IPS-18c (cell line): ENCODE data around the gene NAV2.

ENCODE experiments used
- H3K4me3 ChIP-seq: 2 replicates; pipeline ENCODE4 v1.7.0; 2013; ENCODE audit warnings: low read depth, mild to moderate bottlenecking, low read length, moderate library complexity; ENCODE audit not compliant: insufficient read depth
- H3K9me3 ChIP-seq: one replicate; pipeline ENCODE4 v1.6.1; 2013; ENCODE audit warnings: mild to moderate bottlenecking, low read length, moderate library complexity; ENCODE audit not compliant: control insufficient read depth, insufficient read depth

NAV2 gene

GRCh38 chr11:19702620-19703019 is 10.0 kb upstream of the NAV2 start:
- Histone ChIP-seq H3K9me3 (no peaks in the 10 kb centered on the region), H3K4me3 (no peak overlapping the region)

- H3K4me3 ChIP-seq: no peak overlapping the region
- H3K9me3 ChIP-seq: no peaks in the 10 kb centered on the region
These were observed 9.4 kb upstream of the NAV2 start for GRCh38 chr11:19703211-19703610.

DNA sequence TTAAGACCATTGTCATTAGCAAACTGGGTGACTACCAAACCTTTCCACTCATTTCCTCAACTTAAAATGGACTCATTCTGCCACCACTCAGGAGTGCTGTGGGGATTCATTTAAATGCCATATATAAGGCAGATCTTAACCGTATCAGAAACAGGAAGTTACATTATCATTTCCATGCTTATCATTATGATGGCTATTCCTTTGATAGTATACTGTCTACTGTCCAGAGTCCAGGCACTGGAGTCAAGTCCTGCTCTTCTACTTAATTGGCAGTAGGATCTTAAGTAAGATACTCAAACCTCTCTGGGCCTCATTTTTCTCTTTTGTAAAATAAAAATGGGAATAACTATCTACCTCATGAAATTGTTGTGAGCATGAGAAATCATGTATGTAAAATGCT is 8.4 kb upstream of the NAV2 start:
- H3K9me3 ChIP-seq: no peaks in the 10 kb centered on the region
- H3K4me3 ChIP-seq: no peak overlapping the region

GRCh38 chr11:19705936-19706335 is 6.7 kb upstream of the NAV2 start:
- Histone ChIP-seq H3K9me3 (no peaks in the 10 kb centered on the region), H3K4me3 (no peak overlapping the region)

DNA sequence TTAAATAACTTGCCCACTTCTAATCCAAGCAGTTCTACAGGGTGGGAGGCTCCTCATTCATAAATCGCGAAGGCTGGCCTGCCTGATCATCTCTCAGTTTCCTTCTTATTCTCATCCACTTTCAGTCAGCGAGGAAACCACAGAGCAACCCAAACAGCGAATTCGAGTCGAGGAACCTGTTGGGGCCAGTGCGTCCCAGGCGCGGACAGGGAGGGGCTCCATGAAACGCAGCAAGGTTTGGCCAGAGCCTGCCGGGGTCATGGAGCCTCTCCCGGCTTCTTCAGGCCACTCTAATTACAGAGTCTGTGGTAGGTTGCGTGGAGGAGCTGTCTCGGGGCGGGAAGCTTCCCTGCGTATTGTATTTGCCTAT is 741 bp upstream of the NAV2 start:
- H3K4me3 ChIP-seq: peak overlapping the region; percentile 51
- peaks cover 3% of the 10 kb centered on the region for H3K9me3 ChIP-seq

DNA sequence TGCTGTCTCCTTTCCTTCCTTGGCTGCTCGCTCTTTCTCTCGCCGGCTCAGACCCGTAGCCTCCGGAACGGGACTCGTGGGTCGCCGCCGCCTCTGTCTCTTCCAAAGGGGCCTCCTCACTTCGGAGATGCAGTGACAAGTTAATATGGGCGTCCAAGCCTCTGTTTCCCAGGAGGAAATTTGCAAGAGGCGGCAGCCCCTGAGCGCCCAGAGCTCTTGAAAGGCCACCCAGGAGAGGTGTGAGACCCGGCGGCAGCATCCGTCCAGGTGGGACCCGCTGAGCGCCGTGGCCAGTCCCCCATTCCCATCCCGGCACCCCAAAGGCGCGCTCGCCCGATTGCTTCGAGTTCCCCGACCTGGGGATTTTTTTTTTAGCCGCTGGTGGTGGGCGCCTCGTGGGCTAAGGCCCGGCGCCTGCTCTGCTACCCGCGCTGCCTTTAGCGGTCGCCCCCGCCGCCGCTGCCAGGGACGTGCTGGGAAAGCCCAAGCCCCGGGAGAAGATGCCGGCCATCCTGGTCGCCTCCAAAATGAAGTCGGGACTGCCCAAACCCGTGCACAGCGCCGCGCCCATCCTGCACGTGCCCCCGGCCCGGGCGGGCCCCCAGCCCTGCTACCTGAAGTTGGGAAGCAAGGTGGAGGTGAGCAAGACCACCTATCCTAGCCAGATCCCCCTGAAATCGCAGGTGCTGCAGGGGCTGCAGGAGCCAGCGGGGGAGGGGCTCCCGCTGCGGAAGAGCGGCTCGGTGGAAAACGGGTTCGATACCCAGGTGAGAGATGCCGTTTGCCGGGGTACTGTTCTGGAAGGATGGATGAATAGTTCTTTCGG is 772 bp downstream of the NAV2 start:
- H3K4me3 ChIP-seq: peak overlapping the region; percentile 56
- H3K9me3 ChIP-seq: peaks cover 6% of the 10 kb centered on the region

DNA sequence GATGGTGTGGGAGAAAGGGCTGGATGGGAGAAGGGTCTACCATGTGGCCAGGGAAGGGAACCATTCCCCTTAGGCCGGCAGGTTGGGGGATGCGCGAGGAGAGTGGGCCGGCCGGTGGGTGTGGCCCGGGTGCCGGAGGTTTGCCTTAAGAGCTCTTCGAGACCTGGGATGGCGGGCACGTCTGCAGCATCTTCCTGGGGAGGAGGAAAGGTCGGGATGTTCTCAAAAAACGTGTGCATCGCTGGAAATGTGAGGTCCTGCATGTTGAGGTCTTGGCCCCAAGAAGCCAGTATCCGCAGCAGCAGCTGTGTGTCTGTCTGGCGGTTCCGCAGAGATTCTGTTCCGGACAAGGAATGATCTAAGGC is 1.4 kb downstream of the NAV2 start:
- peak overlapping the region; percentile 56 for H3K4me3 ChIP-seq
- H3K9me3 ChIP-seq: peaks cover 6% of the 10 kb centered on the region

DNA sequence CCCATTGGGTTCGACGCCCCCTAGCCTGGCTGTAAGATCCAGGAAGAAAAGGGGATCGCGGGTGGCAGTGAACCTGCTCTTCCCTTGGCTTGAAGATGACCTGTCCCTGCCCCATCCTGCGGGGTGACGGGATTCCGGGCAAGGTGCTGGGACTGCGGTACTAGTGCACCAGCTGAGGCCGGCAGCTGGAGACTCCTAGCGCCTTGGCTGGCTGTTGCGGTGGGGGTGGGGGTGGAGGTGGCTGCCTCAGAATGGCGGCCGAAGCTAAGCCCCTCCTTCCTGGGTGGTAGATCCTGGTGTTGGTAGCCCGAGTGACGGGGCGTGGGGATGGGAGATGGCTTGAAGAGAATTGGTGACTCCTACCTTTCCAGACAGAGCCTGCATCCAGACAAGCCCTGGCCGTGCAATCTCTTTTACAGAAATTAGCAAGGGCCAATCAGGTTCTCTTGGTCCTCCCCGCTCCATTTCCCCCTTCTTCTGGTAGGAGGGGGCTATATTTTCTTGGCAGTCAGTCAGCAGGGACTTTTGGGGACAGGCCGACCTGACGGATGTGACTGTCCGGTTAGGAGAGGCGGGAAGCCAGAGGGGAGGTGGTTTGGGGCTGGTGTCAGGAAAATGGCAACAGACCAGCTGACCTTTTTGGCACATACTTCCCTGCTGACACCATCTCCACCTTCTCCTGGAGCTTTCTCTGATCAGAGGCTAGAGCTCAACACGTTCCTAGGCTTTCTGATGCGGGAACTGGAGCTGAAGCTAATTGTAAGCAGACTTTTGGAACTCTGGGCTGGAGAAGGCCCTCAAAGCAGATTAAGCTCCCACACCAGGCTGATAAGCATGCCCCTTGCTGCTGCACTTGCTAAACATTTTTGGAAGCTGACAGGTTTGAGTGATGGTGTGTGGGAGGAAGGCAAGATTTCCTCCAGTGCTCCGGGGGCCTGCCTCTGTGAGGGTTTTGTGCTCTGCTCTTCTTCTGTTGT is 2.0 kb downstream of the NAV2 start:
- Histone ChIP-seq H3K9me3 (peaks cover 6% of the 10 kb centered on the region), H3K4me3 (peak overlapping the region; percentile 56)

GRCh38 chr11:19715373-19715772 is 2.7 kb downstream of the NAV2 start:
- Histone ChIP-seq H3K9me3 (peaks cover 6% of the 10 kb centered on the region), H3K4me3 (no peak overlapping the region)

- Histone ChIP-seq H3K4me3 (no peak overlapping the region), H3K9me3 (peaks cover 2% of the 10 kb centered on the region)
These were observed 5.4 kb downstream of the NAV2 start for GRCh38 chr11:19718051-19718450.

DNA sequence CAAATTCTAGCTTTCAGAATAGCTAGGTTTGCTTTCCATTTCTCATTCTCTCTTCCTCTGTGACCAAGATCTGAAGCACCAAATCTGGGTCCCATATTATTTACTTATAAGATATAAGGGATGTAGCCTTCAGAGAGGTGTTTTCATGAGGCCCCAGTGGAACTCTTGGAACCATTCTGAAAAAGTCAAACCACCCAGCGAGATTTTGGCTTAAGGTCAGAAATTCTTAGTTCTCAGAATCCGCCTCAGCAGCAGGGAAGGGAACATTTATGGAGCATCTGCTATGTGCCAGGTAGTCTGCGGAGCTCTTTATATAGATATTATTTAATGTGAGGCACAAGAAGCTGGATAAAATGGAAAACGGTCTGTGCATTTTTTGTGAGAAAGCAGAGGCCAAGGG is 6.3 kb downstream of the NAV2 start:
- H3K4me3 ChIP-seq: no peak overlapping the region
- peaks cover 6% of the 10 kb centered on the region for H3K9me3 ChIP-seq

- Histone ChIP-seq H3K4me3 (no peak overlapping the region), H3K9me3 (peaks cover 6% of the 10 kb centered on the region)
These were observed 7.3 kb downstream of the NAV2 start for GRCh38 chr11:19719960-19720359.

- Histone ChIP-seq H3K9me3 (peaks cover 6% of the 10 kb centered on the region), H3K4me3 (no peak overlapping the region)
These were observed 8.5 kb downstream of the NAV2 start for GRCh38 chr11:19721176-19721575.

DNA sequence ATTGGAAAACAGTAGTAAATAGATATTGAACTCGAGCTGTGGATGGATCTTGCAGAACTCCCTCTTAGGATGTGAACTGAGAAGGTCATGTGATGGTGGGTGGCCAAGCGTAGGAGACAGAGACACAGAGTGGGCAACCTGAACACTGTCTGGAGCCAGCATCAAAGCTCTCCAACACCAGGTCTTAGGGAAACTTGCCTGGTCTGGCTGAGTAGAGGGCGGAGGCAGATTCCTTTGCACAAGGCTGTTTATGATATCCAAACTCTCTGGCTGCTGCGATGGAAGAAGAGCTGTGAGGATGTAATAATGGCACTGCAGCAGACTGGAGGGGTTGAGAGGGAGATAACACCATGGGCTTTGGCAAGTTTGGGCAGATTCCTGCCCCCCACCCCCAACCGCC is 10.1 kb downstream of the NAV2 start:
- H3K9me3 ChIP-seq: peaks cover 4% of the 10 kb centered on the region
- no peak overlapping the region for H3K4me3 ChIP-seq

DNA sequence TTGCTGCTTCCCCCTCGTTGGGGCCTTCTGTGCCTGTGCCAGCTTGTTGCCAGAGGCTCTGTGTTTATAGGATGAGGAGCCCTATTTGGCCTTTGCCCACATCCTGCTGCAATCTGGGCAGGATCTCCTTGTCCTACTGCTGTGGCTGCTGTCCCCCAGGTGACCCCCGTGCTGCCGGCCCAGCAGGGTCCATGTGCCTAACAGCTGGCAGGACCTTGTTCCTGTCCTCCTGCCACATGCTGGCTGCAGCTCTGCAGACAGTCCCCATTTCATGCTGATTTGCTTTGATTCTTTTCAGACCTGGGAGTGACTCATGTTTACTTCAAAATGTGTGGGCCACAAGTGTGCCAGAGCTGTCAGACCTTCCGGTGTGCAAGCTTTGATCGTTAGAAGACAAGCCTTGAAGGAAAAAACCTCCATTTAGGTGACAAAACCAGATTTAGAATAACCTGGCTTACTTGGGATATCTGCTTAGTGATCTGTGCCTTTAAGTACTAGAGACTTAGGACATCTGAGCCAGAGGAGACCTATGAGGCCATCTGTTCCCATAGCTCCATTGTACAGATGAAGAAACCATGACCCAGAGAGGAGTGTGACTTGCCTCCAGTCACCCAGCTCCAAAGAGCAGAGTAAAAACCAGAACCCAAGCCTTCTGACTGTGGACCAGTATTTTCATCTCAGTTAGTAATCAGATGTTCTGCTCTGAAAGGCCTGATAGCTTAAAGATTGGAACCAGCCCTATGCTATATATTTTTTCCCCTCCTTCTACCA is 11.1 kb downstream of the NAV2 start:
- H3K4me3 ChIP-seq: no peak overlapping the region
- peaks cover 4% of the 10 kb centered on the region for H3K9me3 ChIP-seq

DNA sequence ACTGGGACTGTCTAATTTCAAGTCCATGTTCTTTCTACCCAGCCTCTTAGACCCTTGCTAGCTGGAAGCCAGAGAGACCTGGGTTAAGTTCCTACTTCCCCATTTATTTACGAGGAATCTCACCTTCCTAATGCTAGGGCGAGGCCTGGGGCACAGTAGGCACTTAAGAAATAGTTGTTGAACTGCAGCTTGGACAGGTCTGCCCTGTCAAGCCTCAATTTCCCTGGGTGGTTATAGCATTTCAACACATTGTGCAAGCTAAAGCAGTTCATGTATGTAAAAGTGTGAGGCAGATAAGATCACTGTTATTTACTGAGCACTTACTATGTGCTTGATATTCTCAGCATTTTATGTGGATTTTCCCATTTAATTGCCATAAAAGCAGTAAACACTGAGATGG is 12.1 kb downstream of the NAV2 start:
- peaks cover 4% of the 10 kb centered on the region for H3K9me3 ChIP-seq

DNA sequence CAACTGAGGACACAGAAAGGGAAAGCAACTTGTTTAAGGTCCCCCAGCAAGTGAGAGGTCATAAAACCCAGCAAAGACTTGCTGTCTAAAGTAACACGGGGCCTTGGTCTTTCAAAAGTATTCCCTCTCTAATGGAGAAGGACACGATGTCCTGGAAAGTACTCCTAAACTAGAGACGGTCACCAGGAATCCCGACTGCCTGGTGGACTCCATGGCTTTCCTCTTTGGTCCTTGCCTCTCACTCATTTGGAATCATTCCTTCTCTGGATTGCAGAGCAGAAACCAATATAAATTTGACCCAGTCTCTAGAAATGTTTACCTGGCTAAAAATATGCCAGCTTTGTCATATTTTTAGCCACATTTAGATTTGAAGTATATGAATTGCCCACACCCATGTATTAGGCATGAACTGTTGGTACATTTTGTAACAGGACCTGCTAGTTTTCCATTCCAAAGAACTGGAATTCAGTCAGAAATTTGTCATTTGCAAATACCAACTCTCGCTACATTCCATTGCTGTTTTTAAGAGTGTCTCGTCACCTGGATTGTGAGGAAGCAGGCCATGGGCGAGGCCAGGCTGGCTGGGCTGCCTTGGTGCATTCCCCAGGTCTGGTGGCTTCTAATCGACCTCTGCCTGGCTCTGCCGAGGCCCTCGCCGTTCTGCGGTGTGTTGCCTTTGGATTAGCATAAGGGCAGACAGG is 12.9 kb downstream of the NAV2 start:
- H3K4me3 ChIP-seq: no peak overlapping the region
- peaks cover 4% of the 10 kb centered on the region for H3K9me3 ChIP-seq

More for the DNA sequence above, 12.1 kb downstream of the NAV2 start:
- no peak overlapping the region for H3K4me3 ChIP-seq
